Lower leg skin (tissue), 4 donors: ENCODE data around the gene LNX2. TPM values are rescaled to one million over a fixed set of nuclear protein-coding genes. Genes with fewer than 3 reads are reported as not detected.

Source experiments
- DNase-seq, 2 donors: peaks; one replicate each; pipeline ENCODE4 v3.0.0-alpha.2; 2019; ENCODE audit warnings: low spot score in 2 of 2
- H3K4me3 ChIP-seq: fragments of 200-600 bp; sonication (generic); 2 replicates; pipeline ENCODE4 v1.5.1; 2017; ENCODE audit warnings: mild to moderate bottlenecking, low read depth; ENCODE audit not compliant: poor library complexity, severe bottlenecking
- POLR2A ChIP-seq, 2 donors: fragments of 450-650 bp; IDR thresholded peaks; one replicate each; pipeline ENCODE4 v1.6.1; 2016 to 2017; ENCODE audit warnings: antibody characterized with exemption in 2 of 2, mild to moderate bottlenecking in 1 of 2, moderate library complexity in 1 of 2
- WGBS, 2 donors: methylation state at CpG; one replicate each; pipeline ENCODE4 v1.1.5; 2018; 5-methylcytosine and 5-hydroxymethylcytosine counted together
- intact Hi-C: fragments of 100-400 bp; cut with DNase I; formaldehyde crosslinking; loops from one replicate; pipeline ENCODE4 v1.15.0; 2023; ENCODE audit warnings: low total_unique reads
- total RNA-seq, 4 donors: library from RNA; depleted of rRNA; stranded (reverse); fragments of >200 nt; gene quantifications; one replicate each; pipeline ENCODE4 v1.1.0, GENCODE V29; 2016
- TF ChIP-seq, protein P1 (sequence below), 3 donors: fragments of 450-650 bp; IDR thresholded peaks; one replicate each; pipeline ENCODE4 v1.5.1; 2016; ENCODE audit warnings: antibody characterized with exemption in 3 of 3, mild to moderate bottlenecking in 3 of 3, moderate library complexity in 2 of 3

The LNX2 gene
- total RNA-seq, 4 donors from 2014 or later = 15.8 to 18.2 (median 17.0) TPM

DNA sequence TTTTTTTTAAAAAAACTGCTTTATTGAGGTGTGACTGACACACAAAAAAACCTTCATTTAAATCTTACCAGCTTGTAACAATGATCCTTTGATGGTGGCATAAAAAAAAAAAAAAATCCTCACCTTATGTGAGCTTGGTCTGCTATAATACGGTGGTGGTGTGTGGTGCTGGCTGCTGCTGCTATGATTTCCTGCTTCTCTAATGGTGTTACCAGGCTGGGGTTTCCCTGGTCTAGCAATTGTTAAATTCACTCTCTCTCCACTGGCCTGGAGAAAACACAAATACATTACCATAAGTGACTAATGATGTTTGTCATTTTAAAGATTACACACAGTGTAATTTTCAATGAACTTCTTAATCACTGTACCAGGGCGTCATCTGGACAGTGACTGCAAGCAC is 60.6 kb downstream of the LNX2 start:
- intact Hi-C loops = no loop called here

DNA sequence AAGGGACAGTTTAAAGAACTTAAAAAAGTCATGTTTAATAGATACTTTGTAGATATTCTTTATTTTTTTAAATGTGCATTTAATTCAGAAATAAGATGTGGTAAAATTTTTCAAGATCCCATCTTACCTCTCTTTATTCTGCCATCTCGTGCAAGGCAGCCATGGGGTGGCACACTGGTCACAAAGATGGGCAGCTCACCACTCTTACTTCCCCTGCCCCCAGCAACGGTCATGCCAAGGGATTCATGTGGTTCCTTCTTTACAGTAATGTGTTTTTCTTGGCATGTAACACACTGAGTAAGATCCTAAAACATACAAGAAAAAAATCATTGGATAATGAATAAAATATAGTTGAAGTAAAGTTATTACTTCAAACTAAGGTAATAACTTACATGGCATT is 64.2 kb downstream of the LNX2 start:
- TF ChIP-seq, protein P1, sequence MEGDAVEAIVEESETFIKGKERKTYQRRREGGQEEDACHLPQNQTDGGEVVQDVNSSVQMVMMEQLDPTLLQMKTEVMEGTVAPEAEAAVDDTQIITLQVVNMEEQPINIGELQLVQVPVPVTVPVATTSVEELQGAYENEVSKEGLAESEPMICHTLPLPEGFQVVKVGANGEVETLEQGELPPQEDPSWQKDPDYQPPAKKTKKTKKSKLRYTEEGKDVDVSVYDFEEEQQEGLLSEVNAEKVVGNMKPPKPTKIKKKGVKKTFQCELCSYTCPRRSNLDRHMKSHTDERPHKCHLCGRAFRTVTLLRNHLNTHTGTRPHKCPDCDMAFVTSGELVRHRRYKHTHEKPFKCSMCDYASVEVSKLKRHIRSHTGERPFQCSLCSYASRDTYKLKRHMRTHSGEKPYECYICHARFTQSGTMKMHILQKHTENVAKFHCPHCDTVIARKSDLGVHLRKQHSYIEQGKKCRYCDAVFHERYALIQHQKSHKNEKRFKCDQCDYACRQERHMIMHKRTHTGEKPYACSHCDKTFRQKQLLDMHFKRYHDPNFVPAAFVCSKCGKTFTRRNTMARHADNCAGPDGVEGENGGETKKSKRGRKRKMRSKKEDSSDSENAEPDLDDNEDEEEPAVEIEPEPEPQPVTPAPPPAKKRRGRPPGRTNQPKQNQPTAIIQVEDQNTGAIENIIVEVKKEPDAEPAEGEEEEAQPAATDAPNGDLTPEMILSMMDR (IDR thresholded peaks at IDR 0.05) = no peak
- no peak for TF ChIP-seq POLR2A (IDR thresholded peaks at IDR 0.05)
- 64 to 70% methylated on average over 2 of the region's 2 CpGs for whole genome bisulfite sequencing, 2 donors
- intact Hi-C loops = no loop called here

More for the DNA sequence above, 60.6 kb downstream of the LNX2 start:
- no peak for DNase-seq
- no peak for TF ChIP-seq POLR2A (IDR thresholded peaks at IDR 0.05)
- TF ChIP-seq, protein P1 (IDR thresholded peaks at IDR 0.05) = no peak
- H3K4me3 ChIP-seq = no peak overlapping the region
- 73 to 76% methylated on average over 2 of the region's 2 CpGs for WGBS, 2 donors

DNA sequence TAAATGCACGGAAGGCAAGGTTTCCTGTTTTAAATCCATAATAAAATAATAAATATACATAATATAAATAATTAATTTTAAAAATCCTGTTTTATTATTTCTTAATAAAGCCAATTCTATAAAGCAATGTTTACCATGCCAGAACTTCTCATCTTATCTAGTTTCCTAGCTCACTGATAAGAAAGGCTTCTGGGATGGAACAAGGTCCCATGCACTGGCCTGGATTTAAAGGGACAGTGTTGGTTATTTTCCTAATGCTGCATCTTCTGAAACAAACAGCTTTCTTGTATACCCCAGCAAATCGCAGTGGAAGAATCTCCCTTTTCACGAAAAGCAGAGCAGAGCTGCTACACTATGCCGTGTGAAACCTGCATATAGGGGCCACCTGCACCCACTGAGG is 68.8 kb downstream of the LNX2 start:
- no peak for DNase-seq
- 84 to 93% methylated on average over 4 of the region's 4 CpGs for WGBS, 2 donors
- TF ChIP-seq, protein P1 (IDR thresholded peaks at IDR 0.05) = no peak
- no peak for TF ChIP-seq POLR2A (IDR thresholded peaks at IDR 0.05)
- H3K4me3 ChIP-seq = no peak overlapping the region
- intact Hi-C loops = no loop called here

More for the DNA sequence above, 64.2 kb downstream of the LNX2 start:
- DNase-seq = no peak
- no peak overlapping the region for H3K4me3 ChIP-seq

DNA sequence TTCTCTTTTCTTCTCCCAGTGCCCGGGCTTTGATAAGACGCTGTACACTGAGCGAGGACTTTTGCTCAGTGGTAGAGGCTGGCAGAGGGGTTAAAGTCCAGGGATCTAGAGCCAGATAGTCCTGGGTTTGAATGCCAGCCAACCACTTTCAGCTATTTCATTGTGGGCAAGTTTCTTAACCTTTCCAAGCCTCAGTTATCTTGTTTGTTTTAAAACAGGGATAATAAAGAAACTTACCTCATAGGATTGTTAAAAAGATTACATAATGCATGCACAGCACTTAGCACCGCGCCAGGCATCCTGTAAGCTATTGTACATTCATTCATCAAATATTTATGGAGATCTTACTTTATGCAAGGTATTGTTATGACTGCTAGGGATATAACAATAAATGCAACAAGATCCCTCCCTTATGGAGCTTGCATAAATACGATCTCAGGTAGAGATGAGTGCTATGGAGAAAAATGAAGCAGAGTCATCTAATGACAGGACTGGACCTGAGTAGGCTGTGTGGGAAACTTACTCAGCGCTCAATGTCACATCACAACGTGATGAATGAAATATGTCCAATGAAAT is 70.8 kb downstream of the LNX2 start:
- TF ChIP-seq POLR2A (IDR thresholded peaks at IDR 0.05) = no peak
- TF ChIP-seq, protein P1 (IDR thresholded peaks at IDR 0.05) = no peak
- no peak for DNase-seq
- intact Hi-C loops = no loop called here
- no peak overlapping the region for H3K4me3 ChIP-seq
- 82 to 89% methylated on average over 8 of the region's 8 CpGs for WGBS, 2 donors

DNA sequence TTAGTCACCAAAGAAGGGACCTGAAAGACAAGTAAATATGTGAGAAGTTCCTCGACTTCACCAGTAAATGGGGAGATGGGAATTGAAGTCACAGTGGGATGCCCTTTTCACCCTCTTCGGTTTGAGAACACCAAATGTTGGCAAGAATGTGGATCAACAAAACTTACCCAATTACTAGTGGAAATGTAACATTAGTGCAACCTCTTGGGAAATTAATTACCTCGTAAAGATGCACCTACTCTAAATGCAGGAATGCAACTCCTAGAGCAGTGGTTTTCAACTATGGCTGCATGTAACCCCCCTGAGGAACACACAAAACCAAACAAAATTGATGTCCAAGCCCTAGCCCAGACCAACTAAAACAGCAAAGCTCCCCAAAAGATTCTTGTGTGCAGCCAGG is 78.1 kb downstream of the LNX2 start:
- no peak for TF ChIP-seq POLR2A (IDR thresholded peaks at IDR 0.05)
- TF ChIP-seq, protein P1 (IDR thresholded peaks at IDR 0.05) = no peak
- 71 to 74% methylated on average over 3 of the region's 3 CpGs for WGBS, 2 donors

DNA sequence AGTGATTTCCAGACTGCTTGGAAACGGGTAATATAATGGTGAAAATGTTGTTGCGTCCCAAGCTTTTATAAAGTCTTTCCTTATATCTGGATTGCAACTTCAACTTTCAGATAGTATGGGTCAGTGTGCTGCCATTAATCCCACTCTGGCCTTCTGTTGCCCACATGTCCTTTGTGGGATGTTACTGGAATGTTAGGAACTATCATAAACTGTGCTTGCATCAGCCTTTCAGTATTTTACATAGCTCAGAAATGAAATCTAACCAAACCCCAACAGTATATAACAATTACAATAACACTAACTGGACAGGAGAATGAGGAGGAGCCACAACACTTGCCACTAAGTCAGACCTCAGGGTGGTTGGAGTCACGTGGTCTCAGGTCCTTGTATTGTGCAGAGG is 78.9 kb downstream of the LNX2 start:
- intact Hi-C loops = no loop called here
- WGBS, 2 donors = 89 to 90% methylated on average over 3 of the region's 3 CpGs
- TF ChIP-seq, protein P1 (IDR thresholded peaks at IDR 0.05) = no peak
- no peak for TF ChIP-seq POLR2A (IDR thresholded peaks at IDR 0.05)
- H3K4me3 ChIP-seq = no peak overlapping the region
- DNase-seq = no peak

More for the DNA sequence above, 78.1 kb downstream of the LNX2 start:
- DNase-seq = no peak
- intact Hi-C loops = no loop called here
- H3K4me3 ChIP-seq = no peak overlapping the region
